Measurements from ENCODE around the gene TGM5.
"Not testable (repeated sequence)": the region's sequence is repeated elsewhere in the genome, so short reads cannot be mapped to it uniquely, and the experiment has no call there.

Gene TGM5

DNA sequence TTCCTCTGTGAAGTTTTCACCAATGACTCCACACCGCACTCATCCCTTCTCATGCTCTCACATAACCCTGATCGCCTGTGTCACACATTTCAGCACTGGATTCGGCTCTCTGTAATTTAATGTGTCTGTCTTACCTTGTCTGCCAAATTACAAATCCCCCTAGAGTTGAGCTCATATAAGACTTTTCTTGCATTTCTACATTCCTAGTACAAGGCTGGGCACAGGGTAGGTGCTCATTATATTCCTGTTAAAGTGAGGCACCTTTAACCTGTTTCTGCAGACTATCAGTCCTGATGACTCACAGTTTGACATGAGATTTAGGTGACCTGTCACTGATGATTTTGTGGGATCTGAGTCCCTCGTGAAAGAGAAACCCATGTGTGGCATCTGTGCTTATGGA, 22.6 kb downstream of the TGM5 start:
- DNase-seq = no peak

DNA sequence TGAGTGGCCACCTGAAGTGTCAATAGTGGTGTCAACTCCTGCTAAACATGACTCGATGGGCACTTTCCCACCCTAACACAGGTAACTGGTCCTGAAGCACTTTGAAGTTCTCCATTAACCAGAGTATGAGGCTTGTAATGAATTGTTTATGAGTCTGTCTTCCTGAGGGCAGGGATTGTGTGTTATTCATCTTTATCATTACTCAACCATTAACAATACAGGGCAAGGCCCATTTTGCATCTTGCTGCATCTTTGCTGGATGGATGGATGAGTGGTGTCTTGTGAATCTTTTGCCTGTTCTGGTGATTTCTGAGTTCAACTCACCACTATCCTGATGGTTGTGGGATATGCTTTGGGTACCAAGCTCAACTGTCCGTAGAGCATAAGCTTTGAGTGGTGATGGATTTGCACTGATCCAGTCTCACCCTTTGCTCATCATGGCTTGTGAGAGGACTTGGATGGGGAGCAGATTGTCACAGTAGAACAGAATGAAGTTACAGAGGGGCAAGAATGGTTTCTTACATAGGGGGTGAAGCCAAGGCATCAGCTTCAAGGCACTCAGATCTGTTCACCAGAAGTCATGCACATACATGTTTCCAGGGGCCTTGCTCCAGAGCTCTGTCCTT, 23.6 kb downstream of the TGM5 start:
- DNase-seq = no peak

- DNase-seq = no peak
Observed at GRCh38 chr15:43242616-43243015, 24.1 kb downstream of the TGM5 start.

GRCh38 chr15:43241100-43241499, 25.6 kb downstream of the TGM5 start:
- DNase-seq = peak; percentile 18

GRCh38 chr15:43239732-43240491, 26.8 kb downstream of the TGM5 start:
- DNase-seq = no peak

- no peak for DNase-seq
Observed at GRCh38 chr15:43238671-43239131, 28.0 kb downstream of the TGM5 start.

GRCh38 chr15:43237842-43238470, 28.8 kb downstream of the TGM5 start:
- DNase-seq = no peak

DNA sequence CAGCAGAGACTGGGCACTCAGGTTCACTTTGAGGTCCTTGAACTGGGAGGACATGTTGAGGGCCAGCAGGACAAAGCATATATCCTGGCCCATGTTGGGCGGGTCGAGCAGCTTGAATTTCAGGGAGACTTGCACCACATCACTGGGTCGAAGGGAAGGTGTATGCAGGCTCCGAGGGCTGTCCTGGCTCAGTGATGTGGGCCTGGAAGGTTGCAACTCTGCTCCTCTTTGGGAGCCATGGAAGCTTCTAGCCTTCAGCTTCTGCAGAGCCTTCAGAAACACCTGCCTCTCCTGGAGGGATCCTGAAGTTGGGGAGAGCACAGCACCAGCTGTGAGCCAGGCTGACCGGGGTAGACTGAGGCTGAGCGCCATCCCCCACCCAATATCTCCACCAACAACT, 31.2 kb downstream of the TGM5 start:
- DNase-seq = no peak

- no peak for DNase-seq
Observed at GRCh38 chr15:43232289-43232874, 34.3 kb downstream of the TGM5 start.

DNA sequence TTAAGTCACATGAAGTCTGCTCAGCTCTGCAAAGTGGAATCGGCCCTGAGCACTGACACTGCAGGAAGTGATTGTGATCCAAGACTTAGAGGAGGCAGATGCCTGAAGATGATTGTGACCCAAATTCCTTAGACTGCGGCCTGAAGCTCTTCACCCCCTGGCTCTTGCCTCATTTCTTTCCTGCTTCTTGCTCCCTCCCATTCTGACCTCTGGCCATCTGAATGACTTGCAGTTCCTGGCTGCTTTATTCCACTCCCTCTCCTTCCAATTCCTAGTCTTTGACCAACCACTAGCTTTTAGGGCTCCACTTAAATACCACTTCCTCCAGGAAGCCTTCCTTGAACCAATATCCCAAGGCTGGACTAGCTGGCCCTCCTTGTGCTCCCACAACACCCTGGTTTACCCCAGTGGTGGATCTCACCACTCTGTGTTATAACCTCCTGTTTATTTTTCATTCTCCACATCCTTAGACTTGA, 36.0 kb downstream of the TGM5 start:
- DNase-seq = peak; percentile 24

DNA sequence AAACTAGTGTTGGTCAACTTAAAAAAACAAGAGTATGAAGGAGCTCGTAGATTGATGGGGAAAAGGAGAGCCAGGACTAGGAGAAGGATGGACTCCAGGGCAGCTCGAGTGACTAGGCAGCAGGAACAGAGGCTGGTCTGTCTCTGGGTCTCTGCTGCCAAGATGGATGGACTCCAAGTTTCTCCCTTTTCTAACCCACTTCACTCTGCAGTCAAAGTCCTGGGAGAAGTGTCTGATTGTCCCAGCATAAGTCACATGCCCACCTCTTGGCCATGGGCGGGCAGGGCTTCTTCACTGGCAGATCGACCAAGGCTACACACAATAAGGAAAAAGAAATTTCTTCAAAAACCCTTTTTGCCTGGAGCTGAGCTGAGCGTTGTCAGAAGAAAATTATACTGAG, 36.8 kb downstream of the TGM5 start:
- no peak for DNase-seq

DNA sequence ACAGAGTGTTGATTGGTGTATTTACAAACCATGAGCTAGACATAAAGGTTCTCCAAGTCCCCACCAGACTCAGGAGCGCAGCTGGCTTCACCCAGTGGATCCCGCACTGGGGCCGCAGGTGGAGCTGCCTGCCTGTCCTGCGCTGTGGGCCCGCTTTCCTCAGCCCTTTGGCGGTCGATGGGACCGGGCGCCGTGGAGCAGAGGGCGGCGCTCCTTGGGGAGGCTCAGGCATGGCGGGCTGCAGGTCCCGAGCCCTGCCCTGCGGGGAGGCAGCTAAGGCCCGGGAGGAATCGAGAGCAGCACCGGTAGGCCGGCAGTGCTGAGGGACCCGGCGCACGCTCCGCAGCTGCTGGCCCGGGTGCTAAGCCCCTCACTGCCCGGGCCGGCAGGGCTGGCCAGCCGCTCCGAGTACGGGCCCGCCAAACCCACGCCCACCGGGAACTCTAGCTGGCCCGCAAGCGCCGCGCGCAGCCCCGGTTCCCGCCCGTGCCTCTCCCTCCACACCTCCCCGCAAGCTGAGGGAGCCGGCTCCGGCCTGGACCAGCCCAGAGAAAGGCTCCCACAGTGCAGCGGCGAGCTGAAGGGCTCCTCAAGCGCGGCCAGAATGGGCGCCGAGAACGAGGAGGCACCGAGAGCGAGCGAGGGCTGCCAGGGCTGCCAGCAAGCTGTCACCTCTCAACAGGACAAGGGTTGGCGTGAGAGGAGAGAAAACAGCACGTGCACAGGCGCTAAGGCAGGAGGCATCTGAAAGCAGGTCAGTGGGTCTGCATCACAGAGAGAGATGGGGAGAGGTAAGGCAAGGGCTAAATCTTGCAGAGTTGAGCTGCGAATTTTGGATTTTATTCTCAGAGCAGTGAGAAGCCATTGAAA, 40.1 kb downstream of the TGM5 start:
- DNase-seq = no peak

GRCh38 chr15:43225950-43226255, 40.8 kb downstream of the TGM5 start:
- not testable (repeated sequence) for DNase-seq

DNA sequence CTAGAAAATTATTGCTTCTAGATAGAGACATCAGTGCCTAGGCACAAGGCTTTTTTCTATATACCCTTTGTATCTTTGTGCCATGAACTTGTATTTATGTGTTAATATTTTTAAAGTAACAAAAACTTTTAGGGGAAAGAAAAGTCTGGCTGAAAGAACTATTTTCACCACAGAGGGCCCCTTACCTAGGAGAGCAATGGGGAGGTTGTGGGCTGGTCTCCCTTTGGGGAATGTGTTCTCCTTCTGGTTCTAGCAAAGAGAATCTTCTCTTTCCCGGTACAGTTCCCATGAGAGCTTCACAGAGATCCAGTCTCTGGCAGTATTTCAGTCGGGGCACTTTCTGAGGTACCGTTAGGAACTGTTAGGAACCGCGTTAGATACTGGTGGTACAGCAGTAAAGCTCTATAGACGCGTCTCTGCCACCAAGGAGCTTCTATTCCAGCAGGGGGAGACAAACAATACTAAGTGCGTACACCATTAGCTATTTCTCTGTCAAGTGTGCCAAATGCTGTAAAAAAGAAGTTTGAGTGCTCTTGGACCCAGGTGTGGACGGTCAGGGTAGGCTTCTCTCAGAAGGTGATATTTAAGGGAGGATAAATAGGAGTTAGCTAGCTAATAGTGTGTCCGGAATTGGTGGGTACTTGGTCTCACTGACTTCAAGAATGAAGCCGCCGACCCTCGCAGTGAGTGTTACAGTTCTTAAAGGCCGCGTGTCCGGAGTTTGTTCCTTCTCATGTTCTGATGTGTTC, 41.4 kb downstream of the TGM5 start:
- DNase-seq = peak; percentile 65

DNA sequence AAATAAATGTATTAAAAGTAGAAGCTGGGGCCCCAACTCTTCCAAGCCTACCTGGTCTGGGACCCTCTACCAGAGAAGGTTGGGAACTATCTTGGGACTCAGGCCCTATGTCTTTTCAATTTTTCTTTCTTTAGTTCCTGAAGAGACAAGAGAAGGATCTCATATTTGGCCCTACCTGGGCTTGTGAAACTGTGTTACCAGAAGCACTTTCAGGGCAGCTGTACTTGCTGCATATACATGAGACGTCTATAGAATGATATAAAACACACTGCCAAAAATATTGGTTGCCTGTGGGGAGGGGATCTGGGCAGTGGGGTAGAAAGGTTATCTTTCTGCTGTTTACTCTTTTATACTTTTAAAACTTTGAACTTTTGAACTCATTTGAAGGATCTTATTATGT, 45.3 kb downstream of the TGM5 start:
- no peak for DNase-seq

- DNase-seq = no peak
Observed at GRCh38 chr15:43220991-43221403, 45.7 kb downstream of the TGM5 start, which contains the start of gene EPB42. EPB42 (minus strand) TSS chr15:43221018; CDS start chr15:43220825, 193 bp downstream.

GRCh38 chr15:43219929-43220928, 46.5 kb downstream of the TGM5 start:
- no peak for DNase-seq

- peak; percentile 14 for DNase-seq
Observed at GRCh38 chr15:43218908-43219706, 47.6 kb downstream of the TGM5 start.

- DNase-seq = no peak
Observed at GRCh38 chr15:43215961-43216360, 50.8 kb downstream of the TGM5 start.
